ENCODE data around the gene PIGQ. TPM values are rescaled to one million over a fixed set of nuclear protein-coding genes. Genes with fewer than 3 reads are reported as not detected.
A peak's percentile ranks its signal among the peaks of the same experiment; 100 is the strongest.

Gene PIGQ
- total RNA-seq, 4 donors from 2014 or later, result 15.9 to 24.0 (median 20.4) TPM

- DNase-seq, result no peak
- Histone ChIP-seq H3K36me3 (peaks cover 0 to 16% (median 0%) of the 10 kb centered on the region in 3 donors), H3K9me3 (no peaks in the 10 kb centered on the region), H3K4me1 (peaks cover 55 to 76% (median 60%) of the 10 kb centered on the region in 3 donors), H3K4me3 (peak overlapping the region in 3 of 4 donors; percentile 71 to 92 (median 80)), H3K27ac (peak overlapping the region; percentile 76 to 95 (median 88)), H3K27me3 (no peaks in the 10 kb centered on the region)
- WGBS, 2 donors, result 42 to 44% methylated on average over 18 to 20 of the region's 24 CpGs
- intact Hi-C loops (cut with DNase I), result no loop called here
- TF ChIP-seq POLR2A (IDR thresholded peaks at IDR 0.05), result no peak
- TF ChIP-seq, protein P1, sequence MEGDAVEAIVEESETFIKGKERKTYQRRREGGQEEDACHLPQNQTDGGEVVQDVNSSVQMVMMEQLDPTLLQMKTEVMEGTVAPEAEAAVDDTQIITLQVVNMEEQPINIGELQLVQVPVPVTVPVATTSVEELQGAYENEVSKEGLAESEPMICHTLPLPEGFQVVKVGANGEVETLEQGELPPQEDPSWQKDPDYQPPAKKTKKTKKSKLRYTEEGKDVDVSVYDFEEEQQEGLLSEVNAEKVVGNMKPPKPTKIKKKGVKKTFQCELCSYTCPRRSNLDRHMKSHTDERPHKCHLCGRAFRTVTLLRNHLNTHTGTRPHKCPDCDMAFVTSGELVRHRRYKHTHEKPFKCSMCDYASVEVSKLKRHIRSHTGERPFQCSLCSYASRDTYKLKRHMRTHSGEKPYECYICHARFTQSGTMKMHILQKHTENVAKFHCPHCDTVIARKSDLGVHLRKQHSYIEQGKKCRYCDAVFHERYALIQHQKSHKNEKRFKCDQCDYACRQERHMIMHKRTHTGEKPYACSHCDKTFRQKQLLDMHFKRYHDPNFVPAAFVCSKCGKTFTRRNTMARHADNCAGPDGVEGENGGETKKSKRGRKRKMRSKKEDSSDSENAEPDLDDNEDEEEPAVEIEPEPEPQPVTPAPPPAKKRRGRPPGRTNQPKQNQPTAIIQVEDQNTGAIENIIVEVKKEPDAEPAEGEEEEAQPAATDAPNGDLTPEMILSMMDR (IDR thresholded peaks at IDR 0.05), result peak in 5 of 6 experiments; percentile 11 to 74 (median 39)
These were observed 22.9 kb downstream of the PIGQ start for GRCh38 chr16:592518-593306.

- WGBS, 2 donors, result 35 to 53% methylated on average over 6 to 8 of the region's 9 CpGs
- Histone ChIP-seq H3K36me3 (peaks cover 0 to 16% (median 0%) of the 10 kb centered on the region in 3 donors), H3K4me1 (peaks cover 48 to 69% (median 53%) of the 10 kb centered on the region in 3 donors), H3K9me3 (no peaks in the 10 kb centered on the region), H3K27me3 (no peaks in the 10 kb centered on the region), H3K4me3 (peak overlapping the region in 3 of 4 donors; percentile 71 to 92 (median 80)), H3K27ac (peak overlapping the region; percentile 76 to 95 (median 88))
- TF ChIP-seq POLR2A (IDR thresholded peaks at IDR 0.05), result no peak
- TF ChIP-seq, protein P1 (IDR thresholded peaks at IDR 0.05), result peak in 1 of 6 experiments; percentile 10
- no peak for DNase-seq
- intact Hi-C loops (cut with DNase I), result no loop called here
These were observed 23.6 kb downstream of the PIGQ start for GRCh38 chr16:593406-593805.

DNA sequence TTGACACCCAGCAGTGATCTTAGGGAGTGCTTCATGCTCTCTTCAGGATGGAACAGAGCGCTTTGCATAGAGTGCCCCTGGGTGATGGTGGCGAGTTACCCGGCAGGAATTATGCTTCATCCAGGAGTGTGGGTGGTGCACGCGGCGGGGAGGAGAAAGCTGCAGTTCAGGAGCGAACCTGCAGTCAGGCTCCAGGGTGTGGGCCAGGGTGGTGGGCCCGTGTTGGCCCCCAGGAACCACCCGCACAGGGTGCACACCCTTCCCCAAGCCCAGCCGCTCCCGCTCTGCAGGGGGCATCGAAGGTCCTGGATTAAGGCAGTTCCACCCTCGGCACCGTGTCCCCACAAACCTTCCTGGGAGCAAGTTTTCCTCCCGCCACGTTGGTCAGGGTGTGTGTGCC is 24.0 kb downstream of the PIGQ start:
- Histone ChIP-seq H3K36me3 (peaks cover 0 to 20% (median 0%) of the 10 kb centered on the region in 3 donors), H3K27me3 (no peaks in the 10 kb centered on the region), H3K9me3 (no peaks in the 10 kb centered on the region), H3K4me1 (peaks cover 47 to 66% (median 52%) of the 10 kb centered on the region in 3 donors), H3K27ac (peak overlapping the region; percentile 69 to 95 (median 79)), H3K4me3 (peak overlapping the region in 2 of 4 donors; percentile 15 to 92)
- TF ChIP-seq POLR2A (IDR thresholded peaks at IDR 0.05), result no peak
- TF ChIP-seq, protein P1 (IDR thresholded peaks at IDR 0.05), result peak in 1 of 6 experiments; percentile 35
- 50 to 61% methylated on average over 2 to 12 of the region's 16 CpGs for WGBS, 2 donors
- DNase-seq, result no peak
- intact Hi-C loops (cut with DNase I), result no loop called here

DNA sequence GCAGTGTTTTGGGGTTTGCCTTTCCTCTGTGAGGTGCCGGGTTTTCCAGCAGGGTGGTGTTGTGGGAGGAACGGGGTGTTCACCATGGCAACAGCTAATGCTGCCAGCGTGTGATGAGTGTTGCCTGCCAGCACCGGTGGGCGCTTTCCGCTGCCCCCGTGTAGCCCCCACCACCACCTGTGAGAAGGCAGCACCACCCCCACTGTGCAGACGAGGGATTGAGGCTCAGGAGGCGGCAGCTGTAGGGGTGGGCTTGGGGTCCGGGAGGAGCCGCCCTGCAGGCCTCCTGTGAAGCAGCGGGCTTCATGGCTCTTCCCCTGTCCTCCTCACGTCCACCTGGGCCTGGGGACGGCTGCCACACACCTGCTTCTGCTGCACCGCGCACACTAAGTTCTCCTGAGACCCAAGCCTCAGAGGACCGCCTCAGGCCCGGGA is 25.3 kb downstream of the PIGQ start:
- intact Hi-C loops (cut with DNase I), result no loop called here
- 84 to 94% methylated on average over 4 to 14 of the region's 18 CpGs for WGBS, 2 donors
- no peaks in the 10 kb centered on the region for H3K27me3 ChIP-seq
- no peak overlapping the region for H3K4me3 ChIP-seq
- H3K9me3 ChIP-seq, result no peaks in the 10 kb centered on the region
- no peak for DNase-seq
- H3K4me1 ChIP-seq, result peaks cover 47 to 66% (median 52%) of the 10 kb centered on the region in 3 donors
- no peak overlapping the region for H3K27ac ChIP-seq
- peaks cover 0 to 30% (median 0%) of the 10 kb centered on the region in 3 donors for H3K36me3 ChIP-seq
- TF ChIP-seq POLR2A (IDR thresholded peaks at IDR 0.05), result no peak
- TF ChIP-seq, protein P1 (IDR thresholded peaks at IDR 0.05), result no peak
